HG03575 (cell line): ENCODE data around the gene NOXA1.
"Not testable (repeated sequence)": the region's sequence is repeated elsewhere in the genome, so short reads cannot be mapped to it uniquely, and the experiment has no call there.

Source experiments
- ATAC-seq: cut with Tn5 transposase; IDR thresholded peaks from one replicate; pipeline ENCODE4 v1.9.1; 2021; ENCODE audit not compliant: unreplicated experiment, insufficient number of reproducible peaks, low FRiP score; ENCODE audit errors: extremely low read depth

Gene NOXA1

GRCh38 chr9:137386507-137387113, 36.6 kb upstream of the NOXA1 start:
- ATAC-seq: not testable (repeated sequence)

GRCh38 chr9:137387114-137387890, 35.9 kb upstream of the NOXA1 start:
- no peak for ATAC-seq

- ATAC-seq: no peak
Measured at GRCh38 chr9:137387891-137388560, 35.2 kb upstream of the NOXA1 start.

GRCh38 chr9:137388589-137389427, 34.4 kb upstream of the NOXA1 start:
- ATAC-seq: no peak

DNA sequence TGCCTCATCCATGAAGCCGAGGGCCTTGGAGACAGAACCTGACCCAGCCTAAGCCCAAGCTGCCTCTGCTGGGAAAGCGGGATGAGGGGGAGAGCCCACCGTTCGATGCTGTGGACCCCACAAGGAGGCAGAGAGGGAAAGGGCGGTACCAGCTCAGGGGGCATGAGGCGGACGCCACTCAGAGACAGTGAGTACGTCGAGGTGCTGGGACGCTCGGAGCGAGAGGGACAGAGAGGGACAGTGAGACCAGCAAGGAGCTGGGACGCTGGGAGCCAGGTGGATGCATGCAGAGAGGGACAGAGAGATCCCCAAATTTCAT, 33.8 kb upstream of the NOXA1 start:
- ATAC-seq: no peak

DNA sequence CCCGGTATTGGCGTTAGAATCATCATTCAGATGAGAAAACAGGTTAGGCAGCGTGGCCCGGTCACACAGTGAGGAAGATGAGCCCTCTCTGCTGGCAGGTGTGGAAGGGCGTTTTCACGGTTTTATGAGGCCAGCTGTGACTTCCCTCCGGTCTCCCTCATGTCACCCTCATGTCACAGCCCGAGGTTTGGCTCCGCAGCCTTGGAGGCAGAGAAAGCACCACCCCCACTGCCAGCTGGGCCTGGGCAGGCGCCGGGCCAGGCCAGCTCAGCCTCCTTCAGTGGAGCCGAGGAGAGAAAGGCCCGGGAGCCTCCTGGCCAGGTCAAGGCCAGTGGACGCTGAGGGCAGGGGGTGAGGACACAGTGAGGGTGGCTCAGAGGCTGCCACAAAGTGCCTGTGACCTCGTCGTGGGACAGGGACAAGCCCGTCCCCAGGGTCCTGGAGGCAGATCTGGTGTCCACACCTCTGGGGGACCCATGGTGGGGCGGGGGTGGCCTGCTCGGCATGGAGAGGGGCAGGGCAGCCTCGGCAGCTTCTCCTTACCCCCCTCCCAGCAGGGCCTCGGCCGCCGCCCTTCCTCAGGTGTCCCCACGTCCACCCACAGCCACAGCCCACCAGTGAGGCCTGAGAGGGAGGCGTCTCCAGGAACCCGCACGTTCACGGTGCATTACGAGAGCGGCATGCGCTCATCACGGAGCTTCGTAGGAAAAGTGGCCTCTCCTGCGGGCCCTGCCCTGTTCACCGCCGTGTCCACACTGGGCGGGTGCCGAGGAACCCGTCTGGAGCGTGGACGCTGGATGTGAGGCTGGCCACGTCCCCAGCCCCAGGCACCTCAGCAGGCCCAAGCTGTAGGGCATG, 32.4 kb upstream of the NOXA1 start:
- no peak for ATAC-seq

GRCh38 chr9:137391411-137391754, 31.8 kb upstream of the NOXA1 start:
- no peak for ATAC-seq

GRCh38 chr9:137392232-137393007, 30.8 kb upstream of the NOXA1 start:
- no peak for ATAC-seq

GRCh38 chr9:137393176-137394150, 29.7 kb upstream of the NOXA1 start:
- no peak for ATAC-seq

- ATAC-seq: no peak
Measured at GRCh38 chr9:137394866-137395665, 28.1 kb upstream of the NOXA1 start.

DNA sequence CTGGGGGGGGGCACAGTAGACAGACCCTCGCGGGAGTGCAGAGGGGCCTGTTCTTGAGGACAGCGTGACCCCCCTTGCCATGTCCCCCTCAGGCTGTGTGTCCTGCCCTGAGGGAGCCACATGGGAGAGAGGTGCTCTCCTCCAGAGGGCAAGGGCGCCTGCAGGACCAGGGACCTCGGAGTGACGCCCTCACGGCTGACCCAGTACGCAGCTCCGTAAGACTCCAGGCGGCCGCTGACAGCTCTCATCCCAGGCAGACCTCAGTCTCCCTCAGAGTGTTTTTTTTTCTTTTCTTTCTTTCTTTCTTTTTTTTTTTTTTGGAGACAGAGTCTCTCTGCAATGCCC, 27.6 kb upstream of the NOXA1 start:
- no peak for ATAC-seq

- ATAC-seq: no peak
Measured at GRCh38 chr9:137396227-137396626, 27.0 kb upstream of the NOXA1 start.

DNA sequence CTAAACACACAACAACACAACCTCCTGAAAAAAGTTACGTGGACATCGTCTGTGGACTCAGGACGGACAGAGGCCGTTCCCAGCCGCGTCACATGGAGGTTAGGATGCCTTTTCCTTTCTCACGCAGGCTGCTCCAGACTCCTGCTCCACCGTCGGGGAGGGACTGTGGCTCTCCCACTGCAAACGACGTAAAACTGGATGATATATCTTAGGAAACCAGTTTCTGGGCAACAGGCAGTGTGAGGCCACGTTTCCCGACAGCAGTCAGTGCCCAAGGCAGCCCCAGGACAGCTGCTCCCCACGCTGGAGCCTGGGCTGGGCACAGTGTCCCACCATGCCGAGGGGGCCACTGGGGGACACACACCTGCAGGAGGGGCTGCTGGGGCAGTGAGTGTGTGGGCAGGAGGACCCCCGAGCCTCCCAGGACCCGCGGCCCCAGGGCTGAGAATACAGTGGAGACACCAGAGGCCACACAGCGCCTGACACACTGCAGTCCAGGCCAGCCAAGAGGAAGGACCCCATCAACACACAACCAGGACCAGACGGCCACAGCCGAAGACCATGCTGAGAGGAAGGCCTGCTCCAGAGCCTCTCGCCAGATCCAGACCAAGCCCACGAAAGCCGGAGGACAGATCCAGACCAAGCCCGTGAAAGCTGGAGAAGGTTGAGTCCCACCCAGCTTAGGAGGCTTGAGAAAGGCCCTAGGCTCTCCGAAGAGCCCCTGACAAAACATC, 26.4 kb upstream of the NOXA1 start:
- ATAC-seq: no peak

DNA sequence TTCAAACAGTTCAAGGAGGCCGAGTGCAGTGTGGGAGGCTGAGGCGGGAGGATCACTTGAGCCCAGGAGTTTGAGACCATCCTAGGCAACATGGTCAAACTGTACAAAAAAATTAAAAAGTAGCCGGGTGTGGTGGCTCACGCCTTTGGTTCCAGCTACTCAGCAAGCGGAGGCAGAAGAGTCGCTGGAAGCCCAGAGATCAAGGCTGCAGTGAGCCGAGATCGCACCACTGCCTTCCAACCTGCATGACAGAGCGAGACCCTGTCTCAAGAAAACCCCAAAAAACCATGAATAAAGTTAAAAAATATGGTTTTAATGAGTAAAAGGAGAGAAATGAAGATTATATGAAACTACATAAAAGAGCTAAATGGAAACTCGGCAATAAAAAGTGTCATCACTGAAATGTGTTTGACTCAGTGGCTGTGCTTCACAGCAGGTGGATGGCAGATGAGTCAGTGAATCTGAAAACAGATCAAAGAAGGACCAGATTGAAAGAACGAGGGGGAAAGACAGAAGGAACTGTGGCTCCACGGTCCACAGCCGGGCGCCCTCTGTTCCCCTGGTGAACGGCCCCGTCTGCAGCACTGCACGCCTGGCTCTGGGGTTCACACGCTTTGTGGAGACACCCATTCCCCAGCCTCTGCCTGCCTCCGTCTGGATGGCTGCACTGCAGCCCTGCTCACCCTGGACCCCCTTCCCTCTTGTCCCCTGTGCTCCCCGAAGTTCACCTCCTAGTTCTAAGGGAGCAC, 25.3 kb upstream of the NOXA1 start:
- ATAC-seq: no peak
